Astrocyte (in vitro differentiated cells and primary cell): ENCODE results near the gene ARHGAP44. TPM values are rescaled to one million over a fixed set of nuclear protein-coding genes. Genes with fewer than 3 reads are reported as not detected.
A peak's percentile ranks its signal among the peaks of the same experiment; 100 is the strongest.

Experiments
- DNase-seq: peaks from one replicate; pipeline ENCODE4 v3.0.0-alpha.2; 2010; ENCODE audit warnings: low read depth
- FAIRE-seq: peaks from 2 replicates; lab custom pipeline; 2011; peaks lifted over from hg19 to GRCh38; lab: Jason Lieb, UNC
- H2AFZ ChIP-seq: 2 replicates; pipeline ENCODE4 v1.6.0; 2012; ENCODE audit warnings: low read depth, low read length, inconsistent platforms
- H3K27ac ChIP-seq: 2 replicates; pipeline ENCODE4 v1.5.1; 2011; ENCODE audit warnings: low read depth, low read length, inconsistent platforms
- H3K27me3 ChIP-seq: 2 replicates; pipeline ENCODE4 v1.6.0; 2011; ENCODE audit warnings: low read length, inconsistent platforms; ENCODE audit not compliant: insufficient read depth
- H3K36me3 ChIP-seq: 2 replicates; pipeline ENCODE4 v1.5.1; 2011; ENCODE audit warnings: low read length, inconsistent platforms; ENCODE audit not compliant: insufficient read depth
- H3K4me1 ChIP-seq: 2 replicates; pipeline ENCODE4 v1.5.1; 2011; ENCODE audit warnings: low read length, inconsistent platforms; ENCODE audit not compliant: insufficient read depth
- H3K4me2 ChIP-seq: 2 replicates; pipeline ENCODE4 v1.6.0; 2012; ENCODE audit warnings: low read length, inconsistent platforms
- H3K4me3 ChIP-seq: 2 replicates; pipeline ENCODE4 v1.5.1; 2011; ENCODE audit warnings: low read depth, mild to moderate bottlenecking, low read length, inconsistent platforms; ENCODE audit not compliant: insufficient read depth
- H3K79me2 ChIP-seq: 2 replicates; pipeline ENCODE4 v1.6.0; 2012; ENCODE audit warnings: mild to moderate bottlenecking, low read length, inconsistent platforms; ENCODE audit not compliant: insufficient read depth
- H3K9ac ChIP-seq: 2 replicates; pipeline ENCODE4 v1.6.0; 2012; ENCODE audit warnings: mild to moderate bottlenecking, low read length, inconsistent platforms
- H3K9me3 ChIP-seq: 2 replicates; pipeline ENCODE4 v1.5.1; 2012; ENCODE audit warnings: low read depth, mild to moderate bottlenecking, low read length, inconsistent platforms; ENCODE audit not compliant: insufficient read depth
- H4K20me1 ChIP-seq: 2 replicates; pipeline ENCODE4 v1.6.0; 2012; ENCODE audit warnings: low read length, inconsistent platforms; ENCODE audit not compliant: insufficient read depth
- H3K27ac Mint-ChIP-seq: one replicate; pipeline ENCODE4 v1.8.0; 2021; ENCODE audit warnings: mild to moderate bottlenecking, mixed read lengths; ENCODE audit not compliant: unreplicated experiment
- H3K27me3 Mint-ChIP-seq: one replicate; pipeline ENCODE4 v1.8.0; 2021; ENCODE audit warnings: low read depth, mixed read lengths; ENCODE audit not compliant: unreplicated experiment
- H3K36me3 Mint-ChIP-seq: one replicate; pipeline ENCODE4 v1.8.0; 2021; ENCODE audit warnings: low read depth, mixed read lengths; ENCODE audit not compliant: unreplicated experiment
- H3K4me1 Mint-ChIP-seq: one replicate; pipeline ENCODE4 v1.8.0; 2021; ENCODE audit warnings: low read depth, mixed read lengths; ENCODE audit not compliant: unreplicated experiment
- H3K4me3 Mint-ChIP-seq: one replicate; pipeline ENCODE4 v1.8.0; 2021; ENCODE audit warnings: mild to moderate bottlenecking, moderate library complexity, mixed read lengths; ENCODE audit not compliant: unreplicated experiment
- H3K9me3 Mint-ChIP-seq: one replicate; pipeline ENCODE4 v1.8.0; 2021; ENCODE audit warnings: mild to moderate bottlenecking, mixed read lengths; ENCODE audit not compliant: unreplicated experiment
- EZH2 ChIP-seq: IDR thresholded peaks from 2 replicates; pipeline ENCODE4 v1.6.1; 2012; ENCODE audit warnings: mild to moderate bottlenecking, low read length, inconsistent platforms; ENCODE audit not compliant: insufficient read depth
- total RNA-seq: library from RNA; stranded (reverse); gene quantifications from 2 replicates; pipeline ENCODE4 v1.2.1, GENCODE V29; 2021
- TF ChIP-seq, protein P1 (sequence below): IDR thresholded peaks from 2 replicates; pipeline ENCODE4 v1.5.1; 2011; ENCODE audit warnings: low read depth, mild to moderate bottlenecking, inconsistent platforms, low read length, moderate library complexity; ENCODE audit not compliant: insufficient read depth

ARHGAP44 gene
- total RNA-seq, 1 donor from 2014 or later: 3.0 TPM

GRCh38 chr17:12745486-12745885, 43.8 kb upstream of the ARHGAP44 start:
- Mint-ChIP-seq H3K4me3 (no peak overlapping the region), H3K27me3 (no peaks in the 10 kb centered on the region), H3K9me3 (no peaks in the 10 kb centered on the region), H3K4me1 (peaks cover 9% of the 10 kb centered on the region), H3K36me3 (no peaks in the 10 kb centered on the region), H3K27ac (no peak overlapping the region)
- no peak for DNase-seq
- Histone ChIP-seq H3K4me3 (no peak overlapping the region), H3K79me2 (no peaks in the 10 kb centered on the region), H3K27ac (no peak overlapping the region), H2AFZ (no peak overlapping the region), H3K4me2 (no peak overlapping the region), H3K36me3 (no peaks in the 10 kb centered on the region), H3K9me3 (no peaks in the 10 kb centered on the region), H4K20me1 (no peaks in the 10 kb centered on the region), H3K9ac (no peak overlapping the region), H3K4me1 (peaks cover 12% of the 10 kb centered on the region), H3K27me3 (no peaks in the 10 kb centered on the region)
- TF ChIP-seq EZH2: no peak
- TF ChIP-seq, protein P1, sequence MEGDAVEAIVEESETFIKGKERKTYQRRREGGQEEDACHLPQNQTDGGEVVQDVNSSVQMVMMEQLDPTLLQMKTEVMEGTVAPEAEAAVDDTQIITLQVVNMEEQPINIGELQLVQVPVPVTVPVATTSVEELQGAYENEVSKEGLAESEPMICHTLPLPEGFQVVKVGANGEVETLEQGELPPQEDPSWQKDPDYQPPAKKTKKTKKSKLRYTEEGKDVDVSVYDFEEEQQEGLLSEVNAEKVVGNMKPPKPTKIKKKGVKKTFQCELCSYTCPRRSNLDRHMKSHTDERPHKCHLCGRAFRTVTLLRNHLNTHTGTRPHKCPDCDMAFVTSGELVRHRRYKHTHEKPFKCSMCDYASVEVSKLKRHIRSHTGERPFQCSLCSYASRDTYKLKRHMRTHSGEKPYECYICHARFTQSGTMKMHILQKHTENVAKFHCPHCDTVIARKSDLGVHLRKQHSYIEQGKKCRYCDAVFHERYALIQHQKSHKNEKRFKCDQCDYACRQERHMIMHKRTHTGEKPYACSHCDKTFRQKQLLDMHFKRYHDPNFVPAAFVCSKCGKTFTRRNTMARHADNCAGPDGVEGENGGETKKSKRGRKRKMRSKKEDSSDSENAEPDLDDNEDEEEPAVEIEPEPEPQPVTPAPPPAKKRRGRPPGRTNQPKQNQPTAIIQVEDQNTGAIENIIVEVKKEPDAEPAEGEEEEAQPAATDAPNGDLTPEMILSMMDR: no peak
- FAIRE-seq: no peak

DNA sequence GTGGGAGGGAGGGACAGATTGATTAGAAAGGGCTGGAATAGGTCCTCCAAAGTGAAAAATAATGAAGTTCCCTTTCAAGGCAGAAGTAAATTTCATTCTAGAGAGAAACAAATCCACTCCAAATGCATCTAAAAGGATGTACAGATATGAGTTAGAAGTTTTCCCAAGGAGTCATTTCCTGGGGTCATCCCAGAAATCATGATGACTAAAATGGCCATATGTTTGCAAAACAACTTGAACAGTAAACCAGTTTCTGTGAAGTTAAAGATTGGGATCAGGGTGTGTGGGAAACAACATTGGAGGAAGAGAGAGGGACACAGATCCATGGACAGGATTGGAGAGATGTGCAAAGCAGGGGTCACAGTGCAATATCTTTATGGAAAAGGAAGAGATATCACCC, 32.5 kb upstream of the ARHGAP44 start:
- TF ChIP-seq, protein P1: no peak
- TF ChIP-seq EZH2: no peak
- H3K36me3 ChIP-seq: no peaks in the 10 kb centered on the region
- H4K20me1 ChIP-seq: no peaks in the 10 kb centered on the region
- H3K27ac ChIP-seq: peak overlapping the region; percentile 60
- peaks cover 4% of the 10 kb centered on the region for H3K27me3 Mint-ChIP-seq
- H3K79me2 ChIP-seq: no peaks in the 10 kb centered on the region
- H3K27me3 ChIP-seq: no peaks in the 10 kb centered on the region
- H3K4me1 Mint-ChIP-seq: peaks cover 5% of the 10 kb centered on the region
- no peak overlapping the region for H3K4me3 ChIP-seq
- DNase-seq: no peak
- H2AFZ ChIP-seq: no peak overlapping the region
- H3K36me3 Mint-ChIP-seq: no peaks in the 10 kb centered on the region
- peaks cover 6% of the 10 kb centered on the region for H3K4me1 ChIP-seq
- H3K27ac Mint-ChIP-seq: no peak overlapping the region
- H3K9me3 Mint-ChIP-seq: no peaks in the 10 kb centered on the region
- peak overlapping the region; percentile 29 for H3K4me2 ChIP-seq
- peak overlapping the region; percentile 30 for H3K9ac ChIP-seq
- H3K9me3 ChIP-seq: no peaks in the 10 kb centered on the region
- H3K4me3 Mint-ChIP-seq: no peak overlapping the region
- FAIRE-seq: peak; percentile 55

- no peak overlapping the region for H3K27ac ChIP-seq
- no peak for FAIRE-seq
Observed at GRCh38 chr17:12759090-12759489, 30.2 kb upstream of the ARHGAP44 start.

More at GRCh38 chr17:12759090-12759489, 30.2 kb upstream of the ARHGAP44 start:
- no peak for DNase-seq
- Mint-ChIP-seq H3K27me3 (peaks cover 6% of the 10 kb centered on the region), H3K4me1 (peaks cover 5% of the 10 kb centered on the region), H3K36me3 (no peaks in the 10 kb centered on the region), H3K4me3 (no peak overlapping the region), H3K27ac (no peak overlapping the region), H3K9me3 (peaks cover 2% of the 10 kb centered on the region)
- TF ChIP-seq, protein P1: no peak
- TF ChIP-seq EZH2: no peak
- Histone ChIP-seq H3K9ac (no peak overlapping the region), H3K27me3 (no peaks in the 10 kb centered on the region), H3K4me1 (peaks cover 6% of the 10 kb centered on the region), H3K9me3 (no peaks in the 10 kb centered on the region), H2AFZ (no peak overlapping the region), H3K79me2 (no peaks in the 10 kb centered on the region), H3K36me3 (no peaks in the 10 kb centered on the region), H4K20me1 (no peaks in the 10 kb centered on the region), H3K4me3 (no peak overlapping the region), H3K4me2 (no peak overlapping the region)
